T-helper 1 cell treated with Interleukin-12 subunit alpha and Interleukin-12 subunit beta and Interleukin-4 antibody, amounts not matched to agents 30 ng/mL and 1 ng/mL, for 36 hours (primary cell): ENCODE results near the gene LASP1NB.

Experiments used
- intact Hi-C: fragments of 100-400 bp; cut with micrococcal nuclease; formaldehyde crosslinking; loops from one replicate; pipeline ENCODE4 v1.15.1; 2024

The LASP1NB gene

GRCh38 chr17:38925263-38925995 lies at the start of gene LASP1NB:
LASP1NB (plus strand) TSS chr17:38925614.
- intact Hi-C loops, result loop anchor here (2.0 kb wide), 1 partner anchor 55 kb away; the partner anchor contains the start of gene LASP1

GRCh38 chr17:38877130-38877851 lies 48.1 kb upstream of the LASP1NB start:
- intact Hi-C loops, result no loop called here

GRCh38 chr17:38879878-38880665 lies 45.3 kb upstream of the LASP1NB start:
- intact Hi-C loops, result no loop called here

- intact Hi-C loops, result no loop called here
Observed at GRCh38 chr17:38881600-38882191, 43.7 kb upstream of the LASP1NB start.

GRCh38 chr17:38882870-38883269 lies 42.5 kb upstream of the LASP1NB start:
- intact Hi-C loops, result loop anchor here (1.0 kb wide), 2 partner anchors 15 to 30 kb away; partner anchors contain the start of gene RPL23

- intact Hi-C loops, result loop anchor here (1.0 kb wide), 2 partner anchors 14 to 31 kb away; partner anchors contain the start of gene RPL23
Observed at GRCh38 chr17:38883592-38884526, 41.6 kb upstream of the LASP1NB start.

GRCh38 chr17:38885044-38885727 lies 40.2 kb upstream of the LASP1NB start:
- intact Hi-C loops, result no loop called here

GRCh38 chr17:38885728-38886642 lies 39.4 kb upstream of the LASP1NB start:
- intact Hi-C loops, result no loop called here

- intact Hi-C loops, result no loop called here
Observed at GRCh38 chr17:38886643-38887010, 38.8 kb upstream of the LASP1NB start.

GRCh38 chr17:38888842-38889241 lies 36.6 kb upstream of the LASP1NB start:
- intact Hi-C loops, result no loop called here

- intact Hi-C loops, result loop anchor here (1.0 kb wide), 1 partner anchor 8 kb away; no protein-coding TSS in a partner anchor
Observed at GRCh38 chr17:38889745-38890409, 35.5 kb upstream of the LASP1NB start.

- intact Hi-C loops, result loop anchor here (1.0 kb wide), 1 partner anchor 8 kb away; no protein-coding TSS in a partner anchor
Observed at GRCh38 chr17:38890410-38890746, 35.0 kb upstream of the LASP1NB start.

- intact Hi-C loops, result no loop called here
Observed at GRCh38 chr17:38891441-38891840, 34.0 kb upstream of the LASP1NB start.

GRCh38 chr17:38892083-38892482 lies 33.3 kb upstream of the LASP1NB start:
- intact Hi-C loops, result no loop called here

GRCh38 chr17:38892620-38893019 lies 32.8 kb upstream of the LASP1NB start:
- intact Hi-C loops, result no loop called here

- intact Hi-C loops, result no loop called here
Observed at GRCh38 chr17:38893113-38893512, 32.3 kb upstream of the LASP1NB start.

GRCh38 chr17:38893607-38894006 lies 31.8 kb upstream of the LASP1NB start:
- intact Hi-C loops, result no loop called here

- intact Hi-C loops, result no loop called here
Observed at GRCh38 chr17:38894276-38894675, 31.1 kb upstream of the LASP1NB start.
